Activated CD4-positive, CD25-positive, alpha-beta regulatory T cell treated with anti-CD3 and anti-CD28 coated beads, Interleukin-2, amount 50 U/mL, for 72 hours (primary cell): ENCODE measurements around the gene TNC.

Source experiments
- DNase-seq: peaks from one replicate; pipeline ENCODE4 v3.0.0; 2021

Gene TNC

GRCh38 chr9:115117999-115118878 lies at the start of gene TNC:
Gene TNC, minus strand, starts transcription at chr9:115118157. Its CDS starts 27,139 bp downstream, at chr9:115091018.
- no peak for DNase-seq

- DNase-seq, result no peak
Measured at GRCh38 chr9:115167175-115167574, 49.2 kb upstream of the TNC start.

GRCh38 chr9:115165233-115165632 lies 47.3 kb upstream of the TNC start:
- DNase-seq, result no peak

GRCh38 chr9:115164511-115164974 lies 46.6 kb upstream of the TNC start:
- no peak for DNase-seq

- no peak for DNase-seq
Measured at GRCh38 chr9:115162946-115163345, 45.0 kb upstream of the TNC start.

- no peak for DNase-seq
Measured at GRCh38 chr9:115161446-115161845, 43.5 kb upstream of the TNC start.

- no peak for DNase-seq
Measured at GRCh38 chr9:115158661-115159481, 40.9 kb upstream of the TNC start.

GRCh38 chr9:115157245-115157674 lies 39.3 kb upstream of the TNC start:
- DNase-seq, result no peak

- no peak for DNase-seq
Measured at GRCh38 chr9:115155037-115155436, 37.1 kb upstream of the TNC start.

GRCh38 chr9:115154617-115155016 lies 36.7 kb upstream of the TNC start:
- DNase-seq, result no peak

GRCh38 chr9:115152281-115152820 lies 34.4 kb upstream of the TNC start:
- no peak for DNase-seq

GRCh38 chr9:115148721-115149120 lies 30.8 kb upstream of the TNC start:
- no peak for DNase-seq

- DNase-seq, result no peak
Measured at GRCh38 chr9:115146581-115147021, 28.6 kb upstream of the TNC start.

GRCh38 chr9:115144706-115145105 lies 26.7 kb upstream of the TNC start:
- DNase-seq, result no peak

GRCh38 chr9:115143689-115144088 lies 25.7 kb upstream of the TNC start:
- no peak for DNase-seq

GRCh38 chr9:115142517-115143270 lies 24.7 kb upstream of the TNC start:
- no peak for DNase-seq

GRCh38 chr9:115142090-115142489 lies 24.1 kb upstream of the TNC start:
- no peak for DNase-seq

GRCh38 chr9:115141612-115142011 lies 23.7 kb upstream of the TNC start:
- DNase-seq, result no peak

- no peak for DNase-seq
Measured at GRCh38 chr9:115138151-115138550, 20.2 kb upstream of the TNC start.

- DNase-seq, result no peak
Measured at GRCh38 chr9:115137526-115137925, 19.6 kb upstream of the TNC start.

GRCh38 chr9:115135821-115136778 lies 18.1 kb upstream of the TNC start:
- no peak for DNase-seq
